ENCODE results near the gene ZBTB45.
"Not testable (repeated sequence)": the region's sequence is repeated elsewhere in the genome, so short reads cannot be mapped to it uniquely, and the experiment has no call there.

Gene ZBTB45

DNA sequence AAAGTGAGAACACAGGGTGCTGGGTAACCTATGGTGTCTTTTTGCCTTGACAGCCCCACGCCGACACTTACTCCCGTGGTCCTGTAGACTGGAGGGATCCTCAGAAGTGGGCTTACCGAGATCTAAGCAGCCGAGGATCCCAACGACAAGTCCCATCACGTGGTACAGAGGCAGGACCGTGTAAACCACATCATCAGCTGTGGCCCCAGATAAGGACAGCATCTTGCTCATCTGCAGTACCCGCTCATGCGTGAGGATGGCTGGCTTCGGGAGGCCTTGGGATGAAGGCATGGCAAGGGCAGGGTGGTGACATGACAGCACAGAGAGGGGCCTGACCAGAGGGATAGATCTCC is 9.9 kb downstream of the ZBTB45 start:
- DNase-seq: no peak

DNA sequence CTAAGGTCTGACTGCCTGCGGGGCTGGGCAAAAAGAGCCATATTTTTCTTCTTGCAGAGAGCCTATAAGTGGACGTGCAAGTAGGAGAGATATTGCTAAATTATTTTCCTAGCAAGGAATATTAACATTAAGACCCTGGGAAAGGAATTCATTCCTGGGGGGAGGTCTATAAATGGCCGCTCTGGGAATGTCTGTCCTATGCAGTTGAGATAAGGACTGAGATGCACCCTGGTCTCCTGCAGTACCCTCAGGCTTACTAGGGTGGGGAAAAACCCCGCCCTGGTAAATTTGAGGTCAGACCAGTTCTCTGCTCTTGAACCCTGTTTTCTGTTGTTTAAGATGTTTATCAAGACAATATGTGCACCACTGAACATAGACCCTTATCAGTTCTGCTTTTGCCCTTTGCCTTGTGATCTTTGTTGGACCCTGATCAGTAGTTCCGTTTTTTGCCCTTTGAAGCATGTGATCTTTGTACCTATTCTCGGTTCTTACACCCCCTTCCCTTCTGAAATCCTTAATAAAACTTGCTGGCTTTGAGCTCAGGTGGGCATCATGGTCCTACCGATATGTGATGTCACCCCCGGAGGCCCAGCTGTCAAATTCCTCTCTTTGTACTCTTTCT is 11.9 kb downstream of the ZBTB45 start:
- DNase-seq: not testable (repeated sequence)

DNA sequence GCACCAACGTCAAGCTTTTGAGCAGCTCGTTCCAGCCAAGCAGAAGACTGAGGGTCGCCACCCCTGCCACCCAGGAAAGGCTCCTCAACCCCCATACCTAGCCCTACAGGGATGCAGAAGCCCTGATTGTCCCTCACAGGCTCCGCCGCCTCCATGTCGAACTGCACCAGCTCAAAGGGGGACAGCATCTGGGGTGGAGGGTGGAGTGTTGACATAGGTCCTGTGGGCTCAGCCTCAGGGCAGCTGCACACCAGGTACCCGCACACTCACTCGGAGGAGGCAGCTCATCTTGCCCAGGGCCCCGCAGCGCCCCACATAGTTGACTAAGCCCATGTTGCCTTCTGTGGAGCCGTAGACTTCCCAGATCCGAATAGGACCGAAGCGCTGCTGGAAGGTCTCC is 19.4 kb downstream of the ZBTB45 start:
- DNase-seq: no peak

DNA sequence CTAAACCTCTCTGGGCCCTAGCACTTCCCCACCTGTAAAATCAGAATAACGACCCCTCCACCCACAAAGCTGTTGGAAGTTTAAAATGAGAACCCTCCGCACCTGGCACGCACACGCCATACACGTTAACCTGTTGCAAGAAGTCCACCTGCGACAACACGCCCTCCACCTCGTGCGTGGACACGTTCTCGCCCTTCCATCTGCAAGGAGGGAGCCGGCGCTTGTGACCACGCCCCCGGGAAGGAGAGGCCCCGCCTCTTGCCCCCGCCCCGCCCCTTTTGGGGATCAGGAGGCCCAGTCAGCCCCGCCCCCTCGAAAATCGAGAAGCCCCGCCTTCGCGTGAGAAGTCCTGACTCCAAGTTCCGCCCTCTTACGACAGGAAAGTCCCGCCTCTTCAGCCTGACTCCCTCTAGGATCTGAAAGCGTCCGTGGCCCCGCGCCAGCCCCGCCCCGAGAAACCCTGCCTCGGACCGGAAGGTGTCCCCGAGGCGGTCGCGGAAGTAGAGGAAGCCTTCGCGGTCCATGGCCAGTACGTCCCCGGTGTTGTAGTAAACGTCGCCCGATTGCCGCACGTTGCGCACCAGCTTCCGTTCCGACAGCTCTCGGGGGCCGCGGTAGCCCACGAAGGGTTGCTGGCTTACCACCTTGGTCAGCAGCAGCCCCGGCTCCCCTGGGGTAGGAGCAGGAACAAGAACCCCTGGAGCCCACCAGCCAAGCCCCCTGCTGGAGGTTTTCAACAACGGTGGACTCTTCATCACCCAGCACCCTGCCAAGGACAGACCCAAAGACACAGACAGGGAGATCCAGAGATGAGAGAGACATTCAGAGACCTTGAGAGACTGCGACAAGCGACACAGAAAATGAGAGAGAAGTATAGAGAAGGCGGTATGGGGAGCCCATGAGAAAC is 20.3 kb downstream of the ZBTB45 start:
- peak; percentile 96 to 98 for DNase-seq

DNA sequence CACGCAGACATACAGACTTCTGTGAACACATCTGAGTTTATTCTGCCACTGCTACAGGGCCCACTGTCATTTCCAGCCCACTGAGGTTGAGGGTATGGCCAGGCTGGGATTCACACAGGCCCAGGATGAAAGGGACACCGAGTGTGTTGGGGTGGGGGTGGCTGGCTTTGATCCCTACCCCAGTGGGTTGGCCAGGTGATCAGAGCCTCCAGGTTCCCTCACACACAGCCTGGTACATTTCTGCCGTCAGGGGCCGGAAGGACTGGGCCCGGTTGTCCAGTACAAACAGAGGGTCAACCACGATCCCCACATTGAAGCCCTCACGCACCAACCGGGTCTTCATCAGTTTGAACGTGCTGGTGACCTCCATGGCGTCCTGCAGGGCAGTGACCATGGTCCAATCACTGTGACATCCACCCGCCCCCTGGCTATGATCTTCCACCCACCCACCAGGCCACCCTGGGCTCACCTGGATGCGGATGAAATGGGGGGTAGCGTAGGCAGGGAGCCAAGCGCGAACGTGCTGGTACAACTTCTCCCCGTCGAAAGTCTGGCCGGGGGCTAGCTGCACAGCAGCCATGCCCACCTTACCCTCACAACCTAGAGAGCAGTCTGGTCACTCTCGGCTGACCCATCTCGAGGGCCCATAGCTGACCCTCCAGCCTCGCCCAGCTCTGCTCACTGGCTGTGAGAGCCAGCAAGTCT is 21.1 kb downstream of the ZBTB45 start:
- no peak for DNase-seq

DNA sequence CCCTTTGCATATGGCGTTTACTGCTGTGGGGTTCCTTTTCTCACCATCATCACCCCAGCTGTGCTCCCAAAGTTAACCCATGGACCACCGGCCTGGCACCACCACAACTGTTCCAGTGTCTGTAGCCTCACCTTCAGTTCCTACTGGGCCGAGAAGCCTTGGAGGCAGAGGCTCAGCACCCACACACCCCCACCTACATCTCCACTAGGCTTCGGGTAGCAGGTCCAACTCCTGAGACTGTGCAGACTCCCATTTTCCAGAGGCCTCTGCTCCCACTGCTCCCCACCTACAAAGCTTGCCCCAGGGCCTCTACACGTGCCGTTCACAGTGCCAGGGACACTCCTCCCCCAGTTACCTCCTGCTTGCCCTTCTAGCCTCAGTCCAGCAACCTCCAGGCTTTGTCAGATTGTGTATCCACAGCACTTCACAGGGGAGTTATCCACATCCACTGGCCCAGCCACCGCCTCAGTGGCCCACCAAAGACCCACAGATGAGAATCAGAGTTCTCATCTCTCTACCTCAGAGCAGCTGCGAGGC is 21.9 kb downstream of the ZBTB45 start:
- DNase-seq: no peak

DNA sequence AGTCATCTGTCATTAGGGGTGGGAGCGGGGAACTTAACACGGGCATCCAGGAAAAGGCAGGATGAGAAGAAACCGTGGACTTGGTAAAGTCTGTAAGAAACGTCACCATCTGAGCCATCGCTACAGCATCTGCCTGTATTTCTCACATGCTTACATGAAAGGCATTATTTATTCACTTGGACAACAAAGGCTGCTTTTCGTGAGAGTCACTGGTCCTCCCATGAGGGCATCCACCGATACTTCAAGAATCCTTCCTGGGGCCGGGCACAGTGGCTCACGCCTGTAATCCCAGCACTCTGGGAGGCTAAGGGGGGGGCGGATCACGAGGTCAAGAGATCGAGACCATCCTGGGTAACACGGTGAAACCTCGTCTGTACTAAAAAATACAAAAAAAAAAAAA is 27.3 kb downstream of the ZBTB45 start:
- DNase-seq: no peak

DNA sequence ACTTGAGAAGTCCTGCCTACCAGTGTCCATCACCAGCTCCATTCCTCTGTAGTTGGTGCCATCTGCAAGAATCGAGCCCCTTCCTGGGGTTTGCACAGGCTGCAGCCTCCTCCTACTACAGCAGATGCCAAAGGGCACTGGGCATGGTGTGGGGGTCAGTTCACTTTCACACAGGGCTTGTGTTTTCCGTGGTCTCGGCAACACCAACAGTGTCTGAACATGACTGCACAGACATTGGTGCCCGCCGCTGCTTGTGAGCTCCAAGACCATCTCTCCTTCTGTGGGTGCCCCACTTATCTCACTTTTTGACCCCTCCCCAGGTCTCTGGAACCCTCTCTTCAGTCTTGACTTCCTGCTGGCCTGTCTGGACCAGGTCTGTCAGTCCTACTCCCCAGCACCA is 28.2 kb downstream of the ZBTB45 start:
- no peak for DNase-seq

DNA sequence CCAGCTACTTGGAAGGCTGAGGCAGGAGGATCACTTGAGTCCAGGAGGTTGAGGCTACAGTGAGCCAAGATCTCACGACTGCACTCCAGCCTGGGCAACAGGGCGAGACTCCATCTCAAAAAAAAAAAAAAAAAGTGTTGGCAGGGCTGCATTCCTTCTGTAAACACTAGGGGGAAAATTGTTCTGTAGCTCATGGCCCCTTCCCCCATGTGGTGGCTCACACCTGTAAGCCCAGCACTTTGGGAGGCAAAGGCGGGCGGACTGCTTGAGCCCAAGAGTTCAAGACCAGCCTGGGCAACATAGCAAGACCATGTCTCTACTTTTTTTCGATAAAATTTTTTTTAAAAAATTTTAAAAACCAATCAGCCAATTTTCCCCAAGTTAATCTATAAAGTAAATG is 35.3 kb downstream of the ZBTB45 start:
- DNase-seq: not testable (repeated sequence)

DNA sequence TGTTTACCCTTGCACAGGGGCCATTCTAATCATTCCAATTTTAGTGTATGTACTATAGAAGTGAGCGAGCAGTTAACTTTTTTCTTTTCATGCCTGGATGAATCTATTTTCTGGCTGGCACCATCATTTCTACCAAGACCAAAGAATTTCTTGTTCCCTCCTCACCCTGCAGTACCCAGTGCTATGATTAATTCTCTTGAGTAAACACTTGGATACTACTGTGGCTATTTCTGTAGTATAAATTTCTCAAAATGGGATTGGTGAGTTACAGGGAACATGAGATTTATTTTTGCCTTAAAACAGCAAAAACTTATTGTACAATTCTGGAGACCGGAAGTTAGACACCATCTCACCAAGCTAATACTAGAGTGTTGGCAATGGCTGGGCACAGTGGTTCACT is 35.8 kb downstream of the ZBTB45 start:
- no peak for DNase-seq

DNA sequence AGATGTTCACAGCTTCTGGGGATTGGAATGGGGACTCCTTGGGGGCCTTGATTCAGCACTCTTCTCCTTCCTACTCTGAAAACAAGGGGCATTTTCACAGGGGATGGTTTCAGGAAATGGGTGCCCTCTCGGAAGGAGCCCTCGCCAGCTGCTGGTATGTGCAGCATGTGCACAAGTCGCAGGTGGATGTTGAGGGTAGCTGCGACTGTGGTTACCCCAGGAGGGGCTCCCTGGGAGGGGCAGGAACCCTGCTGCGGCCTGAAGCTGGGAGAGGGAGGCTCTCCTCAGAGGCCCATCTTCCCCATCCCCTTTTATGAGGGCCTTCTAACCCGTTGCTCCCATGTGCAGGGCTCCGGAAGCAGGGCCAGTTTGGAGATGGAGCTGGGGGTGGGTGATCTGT is 37.2 kb downstream of the ZBTB45 start:
- DNase-seq: no peak

DNA sequence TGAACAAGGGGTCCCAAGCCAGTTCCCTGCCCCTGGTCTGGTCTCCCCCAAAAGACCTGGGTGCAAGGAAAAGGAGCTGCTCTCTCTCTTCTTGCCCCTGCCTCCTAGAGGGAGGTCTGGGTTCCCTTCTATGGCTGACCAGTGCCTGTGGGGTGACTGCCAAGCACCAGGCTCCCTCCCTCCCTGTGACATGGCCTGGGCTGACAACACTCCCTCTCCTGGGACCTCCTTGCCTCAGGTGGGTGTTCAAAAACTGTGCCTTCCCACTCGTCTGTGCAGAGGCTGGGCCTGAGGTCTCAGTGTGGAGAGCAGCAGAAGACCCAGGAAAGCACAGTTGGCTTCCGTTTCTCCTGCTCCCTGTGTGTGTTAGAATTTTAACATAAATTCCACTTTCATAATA is 38.8 kb downstream of the ZBTB45 start:
- DNase-seq: no peak

DNA sequence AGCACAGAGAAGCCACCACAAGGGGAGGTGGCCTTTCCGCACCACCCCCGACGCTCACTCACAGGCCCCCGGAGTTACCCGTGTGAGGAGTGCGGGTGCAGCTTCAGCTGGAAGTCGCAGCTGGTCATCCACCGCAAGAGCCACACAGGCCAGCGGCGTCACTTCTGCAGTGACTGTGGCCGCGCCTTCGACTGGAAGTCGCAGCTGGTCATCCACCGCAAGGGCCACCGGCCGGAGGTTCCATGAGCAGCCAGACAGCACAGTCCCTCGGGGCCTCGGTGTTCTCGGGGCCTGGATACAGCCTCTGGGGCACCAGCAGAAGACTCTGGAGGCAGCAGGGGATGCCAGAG is 39.2 kb downstream of the ZBTB45 start:
- DNase-seq: no peak

DNA sequence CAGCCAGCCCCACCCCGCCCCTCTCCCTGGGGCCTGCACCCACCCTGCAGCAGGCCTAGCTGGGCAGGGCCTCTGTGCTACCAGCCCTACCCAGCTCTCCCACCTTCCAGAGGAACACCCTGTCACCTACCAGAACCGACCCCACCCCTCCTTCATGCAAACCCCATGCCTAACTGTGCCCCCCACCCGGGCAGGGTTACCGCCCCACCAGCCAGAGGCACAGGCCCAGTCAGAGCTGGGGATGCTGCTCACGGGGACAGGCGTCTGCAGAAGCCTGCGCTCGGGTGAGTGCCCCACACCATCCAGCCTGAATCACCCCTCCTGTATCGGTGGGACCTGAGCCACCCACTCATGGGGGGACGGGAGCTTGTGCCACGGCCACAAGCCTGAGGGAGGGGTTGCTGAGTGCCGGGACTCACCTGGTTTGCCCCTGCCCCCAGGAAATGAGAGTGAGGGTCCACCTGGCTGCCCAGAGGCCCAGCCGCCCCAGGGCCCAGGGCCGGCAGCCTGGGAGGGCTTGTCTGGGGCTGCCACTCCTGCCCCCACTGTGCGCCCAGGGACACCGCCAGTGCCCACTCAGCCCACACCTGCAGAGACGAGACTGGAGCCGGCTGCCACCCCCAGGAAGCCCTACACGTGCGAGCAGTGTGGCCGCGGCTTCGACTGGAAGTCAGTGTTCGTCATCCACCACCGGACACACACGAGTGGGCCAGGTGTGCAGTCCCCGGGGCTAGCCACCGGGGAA is 39.7 kb downstream of the ZBTB45 start:
- no peak for DNase-seq

DNA sequence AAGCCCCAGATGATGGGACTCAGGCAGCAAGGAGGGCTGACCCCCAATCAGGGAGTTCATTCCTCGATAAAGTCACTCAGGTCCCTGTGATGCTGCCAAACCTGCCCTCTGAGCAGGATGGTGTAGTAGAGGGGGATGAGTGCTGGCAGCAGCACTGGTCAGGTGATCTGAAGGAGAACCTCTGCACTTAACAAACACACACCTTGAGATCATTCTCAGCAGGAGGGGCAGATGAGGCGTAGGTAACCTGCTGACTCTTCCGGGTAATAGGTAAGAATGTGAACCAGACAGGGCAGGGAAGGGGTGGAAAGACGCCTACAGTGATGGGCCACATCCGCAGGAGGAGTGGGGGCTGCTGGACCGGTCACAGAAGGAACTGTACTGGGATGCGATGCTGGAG is 40.3 kb downstream of the ZBTB45 start:
- no peak for DNase-seq

DNA sequence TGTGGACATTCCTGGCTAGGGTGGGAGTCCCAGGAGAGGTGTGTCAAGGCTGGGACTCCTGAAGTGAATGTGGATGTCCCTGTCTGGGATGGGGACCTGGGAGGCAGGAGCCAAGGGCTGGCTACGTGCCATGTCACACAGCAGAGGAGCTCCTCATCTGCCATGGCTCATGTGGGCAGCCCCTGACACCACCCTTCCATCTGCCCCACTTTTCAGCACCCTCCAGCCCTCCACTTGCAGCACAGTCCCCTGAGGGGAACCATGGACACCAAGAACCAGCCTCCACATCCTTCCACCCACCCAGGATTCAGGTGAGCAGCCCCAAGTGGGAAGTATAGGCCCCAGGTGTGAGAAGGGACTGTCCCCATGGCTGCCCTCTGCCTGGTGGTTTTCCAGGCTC is 41.7 kb downstream of the ZBTB45 start:
- DNase-seq: no peak

DNA sequence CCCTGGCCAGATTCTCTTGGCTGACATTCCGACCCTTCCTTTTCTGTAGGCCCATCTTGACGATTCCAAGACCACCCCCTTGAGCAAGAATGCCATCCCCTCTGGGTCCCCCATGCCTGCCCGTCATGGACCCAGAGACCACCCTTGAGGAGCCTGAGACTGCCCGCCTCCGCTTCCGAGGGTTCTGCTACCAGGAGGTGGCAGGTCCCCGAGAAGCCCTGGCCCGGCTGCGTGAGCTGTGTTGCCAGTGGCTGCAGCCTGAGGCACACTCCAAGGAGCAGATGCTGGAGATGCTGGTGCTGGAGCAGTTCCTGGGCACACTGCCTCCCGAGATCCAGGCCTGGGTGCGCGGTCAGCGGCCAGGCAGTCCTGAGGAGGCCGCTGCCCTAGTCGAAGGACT is 42.5 kb downstream of the ZBTB45 start:
- no peak for DNase-seq

DNA sequence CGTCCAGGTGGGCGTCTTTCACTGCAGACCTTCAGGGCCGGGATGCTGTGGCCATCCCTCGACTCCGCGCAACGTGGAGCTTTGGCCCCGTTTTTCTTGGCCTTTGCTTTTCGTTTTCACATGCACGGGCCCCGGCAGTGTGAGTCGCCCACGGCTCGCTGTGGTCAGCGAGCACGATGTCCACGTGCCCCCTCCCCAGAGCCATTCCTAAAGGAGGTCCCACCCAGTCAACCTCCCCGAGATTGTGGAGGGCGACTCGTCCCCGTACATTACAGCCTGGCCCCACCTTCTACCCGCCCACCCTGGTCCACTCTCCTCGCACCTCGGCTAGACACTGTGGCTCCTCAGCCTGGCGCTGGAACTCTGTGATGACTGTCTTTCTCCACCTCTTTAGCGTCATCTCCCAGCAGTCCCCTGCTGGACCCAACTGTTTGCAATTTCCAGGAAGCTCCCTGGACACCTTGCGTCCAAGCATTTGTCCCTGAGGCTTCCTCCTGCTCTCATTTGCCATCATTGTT is 43.1 kb downstream of the ZBTB45 start:
- DNase-seq: no peak

DNA sequence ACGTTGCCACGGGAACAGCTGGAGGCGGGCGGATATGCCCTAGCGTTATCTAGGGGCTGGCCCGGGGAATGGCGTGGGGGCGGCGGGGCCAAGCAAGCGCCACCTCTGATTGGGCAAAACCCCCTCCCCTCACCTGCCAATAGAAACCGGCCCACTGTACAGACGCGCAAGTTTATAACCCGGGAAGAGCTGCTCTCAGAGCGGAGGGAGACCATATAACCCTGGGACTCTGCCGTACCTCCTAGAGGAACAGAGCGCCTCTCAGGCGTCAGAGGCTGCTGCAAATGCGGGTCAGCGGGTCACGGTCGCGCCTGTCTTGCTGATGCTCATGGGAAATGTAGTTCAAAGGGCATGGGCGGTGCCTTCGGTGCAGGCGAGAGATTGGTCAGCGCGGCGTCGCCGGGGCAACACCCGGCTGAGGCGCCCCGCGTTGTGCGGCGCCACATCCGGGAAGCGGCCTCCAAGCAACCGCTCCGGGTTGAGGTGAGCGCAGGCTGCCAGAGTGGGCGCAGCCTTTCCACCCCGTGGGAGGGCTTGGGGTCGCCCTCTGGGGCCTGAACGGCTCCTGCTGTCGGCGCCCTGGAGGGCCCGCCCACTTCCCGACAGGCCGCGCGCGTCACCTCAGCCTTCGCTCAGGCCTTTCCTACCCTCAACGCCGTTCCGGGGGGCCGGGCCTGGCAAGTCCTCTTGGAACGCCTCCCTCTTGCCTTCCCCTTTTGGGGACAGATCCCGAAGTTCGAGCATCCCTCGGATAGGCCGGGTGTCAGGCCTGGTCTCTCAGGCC is 43.7 kb downstream of the ZBTB45 start, which contains the start of gene ZNF446:
Gene ZNF446 (plus strand): TSS at position 639 of the 784 bp plus-strand sequence. CDS start 867 bp downstream, outside the sequence.
- DNase-seq: peak; percentile 88 to 96

DNA sequence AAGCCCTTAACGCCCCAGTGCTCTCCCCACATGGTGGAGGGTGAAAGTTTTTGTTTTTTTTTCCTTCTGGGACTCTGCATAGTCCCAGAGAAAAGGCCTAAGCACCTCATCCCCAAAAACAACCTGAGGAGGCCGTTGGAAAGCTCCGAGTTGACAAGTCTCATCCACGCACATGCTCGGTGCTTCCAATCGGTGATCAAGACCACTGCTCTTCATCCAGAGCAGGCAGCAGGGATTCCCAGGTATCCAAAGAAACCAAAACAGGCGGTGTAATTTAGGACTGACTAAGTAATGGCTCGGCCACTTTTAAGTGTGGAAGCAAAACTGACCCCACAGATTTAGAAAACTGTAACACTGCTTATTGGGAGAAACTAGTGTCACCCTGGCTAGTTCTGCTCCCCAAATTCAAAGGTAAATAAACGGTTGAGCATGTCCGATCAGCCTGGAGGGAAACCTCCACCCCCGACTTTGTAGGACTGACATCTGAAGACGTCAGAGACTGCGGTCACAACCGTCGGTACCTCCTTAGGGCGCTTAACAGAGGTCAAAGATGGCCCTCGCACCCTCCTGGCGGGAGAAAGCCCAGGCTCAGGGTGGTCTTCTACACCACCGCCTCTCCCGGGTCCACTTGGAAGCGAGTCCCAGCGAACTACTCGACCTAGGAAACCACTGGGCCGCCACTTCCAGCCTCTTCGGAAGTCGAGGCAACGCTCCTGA is 44.5 kb downstream of the ZBTB45 start:
- no peak for DNase-seq

Measured in stimulated activated CD4-positive, alpha-beta T cell treated with anti-CD3 and anti-CD28 coated beads, Interleukin-4, amount 100 ng/mL, for 4 hours (primary cell).